IgD-negative memory B cell (primary cell): Measurements from ENCODE around the gene TAF3. TPM values are rescaled to one million over a fixed set of nuclear protein-coding genes. Genes with fewer than 3 reads are reported as not detected.
A peak's percentile ranks its signal among the peaks of the same experiment; 100 is the strongest.

Experiments
- H3K27ac Mint-ChIP-seq, 3 donors: one replicate each; pipeline ENCODE4 v1.8.0; 2020 to 2022; ENCODE audit warnings: mild to moderate bottlenecking in 3 of 3, mixed read lengths in 3 of 3, moderate library complexity in 1 of 3
- H3K27me3 Mint-ChIP-seq: one replicate; pipeline ENCODE4 v1.8.0; 2021; ENCODE audit warnings: mixed read lengths
- H3K36me3 Mint-ChIP-seq: one replicate; pipeline ENCODE4 v1.8.0; 2020; ENCODE audit warnings: mild to moderate bottlenecking, mixed read lengths
- H3K4me1 Mint-ChIP-seq, 3 donors: one replicate each; pipeline ENCODE4 v1.8.0; 2020 to 2022; ENCODE audit warnings: mixed read lengths in 3 of 3, mild to moderate bottlenecking in 1 of 3
- H3K4me3 Mint-ChIP-seq, 4 donors: one replicate each; pipeline ENCODE4 v1.8.0; 2020 to 2022; ENCODE audit warnings: mild to moderate bottlenecking in 4 of 4, mixed read lengths in 4 of 4, moderate library complexity in 3 of 4
- H3K9me3 Mint-ChIP-seq, 3 donors: one replicate each; pipeline ENCODE4 v1.8.0; 2020 to 2021; ENCODE audit warnings: mixed read lengths in 3 of 3, mild to moderate bottlenecking in 1 of 3
- polyA plus RNA-seq: library from polyadenylated mRNA; unstranded; fragments of 300-500 nt; fragmentation: Illumina TruSeq; gene quantifications from one replicate; pipeline ENCODE4 v1.2.3, GENCODE V29; 2021

The TAF3 gene
- polyA plus RNA-seq, 1 donor from 2014 or later: 16.2 TPM

- Mint-ChIP-seq H3K36me3 (no peaks in the 10 kb centered on the region), H3K4me1 (peaks cover 10 to 14% (median 14%) of the 10 kb centered on the region in 3 donors), H3K27ac (peak overlapping the region in 2 of 3 donors; percentile 41 to 95), H3K27me3 (peaks cover 33% of the 10 kb centered on the region), H3K9me3 (no peaks in the 10 kb centered on the region), H3K4me3 (no peak overlapping the region)
Observed at GRCh38 chr10:8063128-8063908, 245.0 kb downstream of the TAF3 start.

GRCh38 chr10:8063935-8064334 is 245.6 kb downstream of the TAF3 start:
- H3K27me3 Mint-ChIP-seq: peaks cover 36% of the 10 kb centered on the region
- H3K4me3 Mint-ChIP-seq: no peak overlapping the region
- no peaks in the 10 kb centered on the region for H3K36me3 Mint-ChIP-seq

GRCh38 chr10:8064436-8064835 is 246.1 kb downstream of the TAF3 start:
- H3K36me3 Mint-ChIP-seq: peaks cover 3% of the 10 kb centered on the region
- H3K27me3 Mint-ChIP-seq: peaks cover 31% of the 10 kb centered on the region
- peaks cover 11 to 14% (median 14%) of the 10 kb centered on the region in 3 donors for H3K4me1 Mint-ChIP-seq
- no peaks in the 10 kb centered on the region for H3K9me3 Mint-ChIP-seq
- no peak overlapping the region for H3K4me3 Mint-ChIP-seq
- H3K27ac Mint-ChIP-seq: no peak overlapping the region

More at GRCh38 chr10:8063935-8064334, 245.6 kb downstream of the TAF3 start:
- peak overlapping the region in 1 of 3 donors; percentile 95 for H3K27ac Mint-ChIP-seq
- H3K9me3 Mint-ChIP-seq: no peaks in the 10 kb centered on the region
- H3K4me1 Mint-ChIP-seq: peaks cover 9 to 14% (median 14%) of the 10 kb centered on the region in 3 donors

GRCh38 chr10:8065651-8066050 is 247.3 kb downstream of the TAF3 start:
- peaks cover 19% of the 10 kb centered on the region for H3K27me3 Mint-ChIP-seq
- H3K4me3 Mint-ChIP-seq: no peak overlapping the region
- H3K4me1 Mint-ChIP-seq: peaks cover 2 to 6% (median 3%) of the 10 kb centered on the region in 3 donors
- H3K36me3 Mint-ChIP-seq: peaks cover 3% of the 10 kb centered on the region
- no peak overlapping the region for H3K27ac Mint-ChIP-seq
- no peaks in the 10 kb centered on the region for H3K9me3 Mint-ChIP-seq

GRCh38 chr10:8066124-8066523 is 247.8 kb downstream of the TAF3 start:
- no peak overlapping the region for H3K4me3 Mint-ChIP-seq
- H3K27me3 Mint-ChIP-seq: peaks cover 15% of the 10 kb centered on the region
- peaks cover 3% of the 10 kb centered on the region for H3K36me3 Mint-ChIP-seq
- peaks cover 0 to 2% (median 0%) of the 10 kb centered on the region in 3 donors for H3K4me1 Mint-ChIP-seq
- no peaks in the 10 kb centered on the region for H3K9me3 Mint-ChIP-seq
- H3K27ac Mint-ChIP-seq: no peak overlapping the region

Other genes starting within 250 kb of the TAF3 start
- not detected for gene ITIH5, start 151.5 kb upstream of the TAF3 start, polyA plus RNA-seq
- gene ITIH2, start 115.2 kb upstream of the TAF3 start, polyA plus RNA-seq: not detected
- gene KIN, start 30.5 kb upstream of the TAF3 start, polyA plus RNA-seq: 5.6 TPM
- gene ATP5F1C, start 30.3 kb upstream of the TAF3 start, polyA plus RNA-seq: 340 TPM
- gene GATA3, start 236.2 kb downstream of the TAF3 start, polyA plus RNA-seq: 2.0 TPM